BJ (cell line): Measurements from ENCODE around the gene TNNC1. TPM values are rescaled to one million over a fixed set of nuclear protein-coding genes. Genes with fewer than 3 reads are reported as not detected.

Source experiments
- CTCF ChIA-PET: fragments of 350-600 bp; formaldehyde crosslinking; extraction: SDS; loops from one replicate; lab custom pipeline; 2021; ENCODE audit warnings: antibody characterized with exemption, inconsistent platforms; lab: Yijun Ruan, JAX
- POLR2A ChIA-PET: fragments of 300-600 bp; sonication (Branson Sonifier 250); formaldehyde crosslinking; extraction: SDS; loops from one replicate; lab custom pipeline; 2021; ENCODE audit warnings: antibody characterized with exemption; lab: Charles Lee
- DNase-seq: peaks from one replicate; pipeline ENCODE4 v3.0.0-alpha.2; 2011; ENCODE audit warnings: low read depth
- H3K27me3 ChIP-seq: 2 replicates; pipeline ENCODE4 v1.6.0; 2011; ENCODE audit warnings: low read length; ENCODE audit not compliant: control insufficient read depth, insufficient read depth
- H3K36me3 ChIP-seq: 2 replicates; pipeline ENCODE4 v1.5.1; 2011; ENCODE audit warnings: low read length; ENCODE audit not compliant: control insufficient read depth, insufficient read depth
- H3K4me3 ChIP-seq: 2 replicates; pipeline ENCODE4 v1.5.1; 2011; ENCODE audit warnings: low read depth, mild to moderate bottlenecking, control low read depth, low read length
- polyA plus RNA-seq: library from polyadenylated mRNA; depleted of rRNA; stranded (reverse); fragments of >200 nt; gene quantifications from 2 replicates; pipeline ENCODE4 v1.2.3, GENCODE V29; 2011
- TF ChIP-seq, protein P1 (sequence below): IDR thresholded peaks from 2 replicates; pipeline ENCODE4 v1.5.1; 2011; ENCODE audit warnings: low read depth, mild to moderate bottlenecking, control low read depth, inconsistent platforms, low read length, moderate library complexity; ENCODE audit not compliant: insufficient read depth

TNNC1 gene
- polyA plus RNA-seq, 1 experiment, result 1.7 TPM

DNA sequence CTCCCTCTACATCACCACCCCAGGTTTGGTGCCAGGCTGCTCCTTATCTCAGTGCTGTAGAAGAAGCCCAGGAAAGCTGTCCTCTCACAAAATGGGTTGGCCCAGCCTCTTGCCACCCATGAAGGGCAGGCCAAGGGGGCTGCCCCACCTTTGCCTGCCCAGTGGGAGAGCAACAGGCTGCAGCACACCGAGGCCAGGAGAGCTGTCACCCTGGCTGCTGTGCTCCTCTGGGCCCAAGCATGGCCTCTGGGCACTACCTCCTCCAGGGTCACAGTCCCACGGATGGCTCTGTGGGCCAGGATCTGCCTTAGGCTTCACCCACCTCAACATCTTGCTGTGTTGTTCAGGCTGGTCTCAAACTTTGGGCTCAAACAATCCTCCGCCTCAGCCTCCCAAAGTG lies 34.9 kb upstream of the TNNC1 start:
- TF ChIP-seq, protein P1, sequence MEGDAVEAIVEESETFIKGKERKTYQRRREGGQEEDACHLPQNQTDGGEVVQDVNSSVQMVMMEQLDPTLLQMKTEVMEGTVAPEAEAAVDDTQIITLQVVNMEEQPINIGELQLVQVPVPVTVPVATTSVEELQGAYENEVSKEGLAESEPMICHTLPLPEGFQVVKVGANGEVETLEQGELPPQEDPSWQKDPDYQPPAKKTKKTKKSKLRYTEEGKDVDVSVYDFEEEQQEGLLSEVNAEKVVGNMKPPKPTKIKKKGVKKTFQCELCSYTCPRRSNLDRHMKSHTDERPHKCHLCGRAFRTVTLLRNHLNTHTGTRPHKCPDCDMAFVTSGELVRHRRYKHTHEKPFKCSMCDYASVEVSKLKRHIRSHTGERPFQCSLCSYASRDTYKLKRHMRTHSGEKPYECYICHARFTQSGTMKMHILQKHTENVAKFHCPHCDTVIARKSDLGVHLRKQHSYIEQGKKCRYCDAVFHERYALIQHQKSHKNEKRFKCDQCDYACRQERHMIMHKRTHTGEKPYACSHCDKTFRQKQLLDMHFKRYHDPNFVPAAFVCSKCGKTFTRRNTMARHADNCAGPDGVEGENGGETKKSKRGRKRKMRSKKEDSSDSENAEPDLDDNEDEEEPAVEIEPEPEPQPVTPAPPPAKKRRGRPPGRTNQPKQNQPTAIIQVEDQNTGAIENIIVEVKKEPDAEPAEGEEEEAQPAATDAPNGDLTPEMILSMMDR, result no peak
- no peaks in the 10 kb centered on the region for H3K27me3 ChIP-seq
- peaks cover 78% of the 10 kb centered on the region for H3K36me3 ChIP-seq
- H3K4me3 ChIP-seq, result no peak overlapping the region
- DNase-seq, result no peak
- ChIA-PET CTCF (interaction anchor here (1.5 to 1.9 kb wide), 2 partner anchors 17 to 41 kb away, joined by 4 to 6 read pairs; no protein-coding TSS in a partner anchor), POLR2A (no interaction called here)

DNA sequence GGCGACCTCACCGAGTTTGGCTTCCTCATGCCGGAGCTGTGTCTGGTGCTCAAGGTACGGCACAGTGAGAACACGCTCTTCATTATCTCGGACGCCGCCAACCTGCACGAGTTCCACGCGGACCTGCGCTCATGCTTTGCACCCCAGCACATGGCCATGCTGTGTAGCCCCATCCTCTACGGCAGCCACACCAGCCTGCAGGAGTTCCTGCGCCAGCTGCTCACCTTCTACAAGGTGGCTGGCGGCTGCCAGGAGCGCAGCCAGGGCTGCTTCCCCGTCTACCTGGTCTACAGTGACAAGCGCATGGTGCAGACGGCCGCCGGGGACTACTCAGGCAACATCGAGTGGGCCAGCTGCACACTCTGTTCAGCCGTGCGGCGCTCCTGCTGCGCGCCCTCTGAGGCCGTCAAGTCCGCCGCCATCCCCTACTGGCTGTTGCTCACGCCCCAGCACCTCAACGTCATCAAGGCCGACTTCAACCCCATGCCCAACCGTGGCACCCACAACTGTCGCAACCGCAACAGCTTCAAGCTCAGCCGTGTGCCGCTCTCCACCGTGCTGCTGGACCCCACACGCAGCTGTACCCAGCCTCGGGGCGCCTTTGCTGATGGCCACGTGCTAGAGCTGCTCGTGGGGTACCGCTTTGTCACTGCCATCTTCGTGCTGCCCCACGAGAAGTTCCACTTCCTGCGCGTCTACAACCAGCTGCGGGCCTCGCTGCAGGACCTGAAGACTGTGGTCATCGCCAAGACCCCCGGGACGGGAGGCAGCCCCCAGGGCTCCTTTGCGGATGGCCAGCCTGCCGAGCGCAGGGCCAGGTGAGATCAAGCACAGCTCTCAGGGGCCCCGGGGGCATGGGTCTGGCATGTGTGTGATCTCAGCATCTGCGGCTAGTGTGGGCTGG lies 34.2 kb upstream of the TNNC1 start:
- CTCF ChIA-PET, result interaction anchor here (1.5 to 1.9 kb wide), 2 partner anchors 16 to 40 kb away, joined by 4 to 6 read pairs; no protein-coding TSS in a partner anchor
- POLR2A ChIA-PET, result no interaction called here
- Histone ChIP-seq H3K27me3 (no peaks in the 10 kb centered on the region), H3K4me3 (no peak overlapping the region), H3K36me3 (peaks cover 71% of the 10 kb centered on the region)
- TF ChIP-seq, protein P1, result no peak
- no peak for DNase-seq

DNA sequence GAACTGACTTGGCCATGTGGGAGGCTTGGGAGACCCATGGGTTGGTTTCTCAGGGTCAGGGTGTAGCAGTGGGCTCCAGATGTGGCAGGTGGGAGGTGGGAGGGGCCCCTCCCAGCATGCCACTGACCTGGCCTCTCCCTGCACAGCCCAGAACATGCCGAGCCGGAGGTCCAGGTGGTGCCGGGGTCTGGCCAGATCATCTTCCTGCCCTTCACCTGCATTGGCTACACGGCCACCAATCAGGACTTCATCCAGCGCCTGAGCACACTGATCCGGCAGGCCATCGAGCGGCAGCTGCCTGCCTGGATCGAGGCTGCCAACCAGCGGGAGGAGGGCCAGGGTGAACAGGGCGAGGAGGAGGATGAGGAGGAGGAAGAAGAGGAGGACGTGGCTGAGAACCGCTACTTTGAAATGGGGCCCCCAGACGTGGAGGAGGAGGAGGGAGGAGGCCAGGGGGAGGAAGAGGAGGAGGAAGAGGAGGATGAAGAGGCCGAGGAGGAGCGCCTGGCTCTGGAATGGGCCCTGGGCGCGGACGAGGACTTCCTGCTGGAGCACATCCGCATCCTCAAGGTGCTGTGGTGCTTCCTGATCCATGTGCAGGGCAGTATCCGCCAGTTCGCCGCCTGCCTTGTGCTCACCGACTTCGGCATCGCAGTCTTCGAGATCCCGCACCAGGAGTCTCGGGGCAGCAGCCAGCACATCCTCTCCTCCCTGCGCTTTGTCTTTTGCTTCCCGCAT lies 33.4 kb upstream of the TNNC1 start:
- DNase-seq, result no peak
- TF ChIP-seq, protein P1, result no peak
- Histone ChIP-seq H3K27me3 (no peaks in the 10 kb centered on the region), H3K4me3 (no peak overlapping the region), H3K36me3 (peaks cover 74% of the 10 kb centered on the region)
- ChIA-PET CTCF (interaction anchor here (1.5 kb wide), 1 partner anchor 40 kb away, joined by 4 read pairs; no protein-coding TSS in a partner anchor), POLR2A (no interaction called here)

DNA sequence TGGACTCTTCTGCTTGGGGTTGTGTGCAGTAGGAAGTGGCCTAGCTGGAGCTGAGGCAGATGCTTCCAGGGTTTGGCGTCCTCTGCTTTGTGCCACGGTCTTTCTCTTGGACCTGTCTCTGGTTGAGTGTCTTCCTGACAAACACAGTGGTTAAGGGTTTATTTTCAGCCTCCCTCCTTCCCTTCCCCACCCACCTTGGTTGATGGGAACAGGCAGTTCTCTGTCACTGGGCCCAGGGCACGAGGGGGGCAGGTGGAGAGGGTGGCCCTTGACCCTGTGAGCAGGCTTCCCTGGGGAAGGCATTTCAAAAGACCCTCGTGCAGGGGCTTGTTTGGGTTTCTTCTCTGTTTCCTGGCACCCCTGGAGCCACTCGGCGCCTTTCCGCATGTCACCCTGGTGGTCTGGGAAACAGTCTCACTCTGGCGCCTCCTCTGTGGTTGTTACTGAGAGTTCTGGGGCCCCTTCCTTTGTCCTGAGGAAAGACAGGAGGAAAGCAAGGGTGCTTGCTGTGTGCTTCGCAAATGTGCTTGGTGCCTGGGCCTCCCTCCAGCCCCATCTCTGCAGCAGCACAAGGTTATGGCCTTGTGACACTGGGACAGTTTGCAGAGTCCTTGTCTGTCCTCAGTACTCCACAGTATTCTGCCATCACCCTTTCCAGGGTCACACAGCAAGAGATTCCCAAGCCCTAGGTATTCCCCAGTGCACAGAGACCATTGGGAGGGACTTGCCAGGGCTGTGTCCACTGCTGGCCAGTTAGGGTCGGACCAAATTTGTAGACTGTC lies 31.0 kb upstream of the TNNC1 start:
- Histone ChIP-seq H3K4me3 (no peak overlapping the region), H3K27me3 (no peaks in the 10 kb centered on the region), H3K36me3 (peaks cover 73% of the 10 kb centered on the region)
- no peak for DNase-seq
- POLR2A ChIA-PET, result no interaction called here
- TF ChIP-seq, protein P1, result no peak
- CTCF ChIA-PET, result interaction anchor here (1.2 kb wide), 1 partner anchor 57 kb away, joined by 3 read pairs; no protein-coding TSS in a partner anchor
